GM06990 (cell line): Measurements from ENCODE around the gene ATF1.

ENCODE experiments used
- DNase-seq: peaks from one replicate; pipeline ENCODE4 v3.0.0-alpha.2; 2011; ENCODE audit not compliant: insufficient read length; ENCODE audit errors: extremely low read depth
- H3K27me3 ChIP-seq: replicated peaks from 2 replicates; pipeline ENCODE4 v1.6.0; 2011; ENCODE audit warnings: low read length; ENCODE audit not compliant: control insufficient read depth, insufficient read depth
- H3K36me3 ChIP-seq: 2 replicates; pipeline ENCODE4 v1.5.1; 2011; ENCODE audit warnings: low read length; ENCODE audit not compliant: control insufficient read depth, insufficient read depth
- H3K4me3 ChIP-seq: replicated peaks from 2 replicates; pipeline ENCODE4 v1.5.1; 2011; ENCODE audit warnings: low read depth, mild to moderate bottlenecking, control low read depth, low read length
- CTCF ChIP-seq: IDR thresholded peaks from 2 replicates; pipeline ENCODE4 v1.5.1; 2011; ENCODE audit warnings: low read length, control low read depth, mild to moderate bottlenecking, inconsistent platforms; ENCODE audit not compliant: insufficient read depth, poor library complexity, severe bottlenecking

The ATF1 gene

GRCh38 chr12:50725011-50725942 lies 38.6 kb upstream of the ATF1 start:
- Histone ChIP-seq H3K27me3 (no peaks in the 10 kb centered on the region), H3K36me3 (peaks cover 25% of the 10 kb centered on the region), H3K4me3 (no peak overlapping the region)
- no peak for DNase-seq
- no peak for TF ChIP-seq CTCF

- TF ChIP-seq CTCF = no peak
- Histone ChIP-seq H3K36me3 (peaks cover 19% of the 10 kb centered on the region), H3K4me3 (no peak overlapping the region), H3K27me3 (no peaks in the 10 kb centered on the region)
- DNase-seq = no peak
Measured at GRCh38 chr12:50727466-50727865, 36.4 kb upstream of the ATF1 start.

- Histone ChIP-seq H3K4me3 (no peak overlapping the region), H3K36me3 (peaks cover 17% of the 10 kb centered on the region), H3K27me3 (no peaks in the 10 kb centered on the region)
- no peak for DNase-seq
- no peak for TF ChIP-seq CTCF
Measured at GRCh38 chr12:50728417-50728816, 35.5 kb upstream of the ATF1 start.

GRCh38 chr12:50728841-50729240 lies 35.1 kb upstream of the ATF1 start:
- H3K27me3 ChIP-seq = no peaks in the 10 kb centered on the region
- no peak for DNase-seq
- no peak overlapping the region for H3K4me3 ChIP-seq
- peaks cover 15% of the 10 kb centered on the region for H3K36me3 ChIP-seq
- no peak for TF ChIP-seq CTCF

- Histone ChIP-seq H3K27me3 (no peaks in the 10 kb centered on the region), H3K4me3 (no peak overlapping the region), H3K36me3 (peaks cover 8% of the 10 kb centered on the region)
- no peak for TF ChIP-seq CTCF
- no peak for DNase-seq
Measured at GRCh38 chr12:50732591-50732990, 31.3 kb upstream of the ATF1 start.
